HG03439 (cell line): ENCODE data around the gene FLT3.
"Not testable (repeated sequence)": the region's sequence is repeated elsewhere in the genome, so short reads cannot be mapped to it uniquely, and the experiment has no call there.

Experiments
- ATAC-seq: cut with Tn5 transposase; IDR thresholded peaks from one replicate; pipeline ENCODE4 v1.9.1; 2021; ENCODE audit warnings: mild to moderate bottlenecking, moderate library complexity; ENCODE audit not compliant: unreplicated experiment

Gene FLT3

DNA sequence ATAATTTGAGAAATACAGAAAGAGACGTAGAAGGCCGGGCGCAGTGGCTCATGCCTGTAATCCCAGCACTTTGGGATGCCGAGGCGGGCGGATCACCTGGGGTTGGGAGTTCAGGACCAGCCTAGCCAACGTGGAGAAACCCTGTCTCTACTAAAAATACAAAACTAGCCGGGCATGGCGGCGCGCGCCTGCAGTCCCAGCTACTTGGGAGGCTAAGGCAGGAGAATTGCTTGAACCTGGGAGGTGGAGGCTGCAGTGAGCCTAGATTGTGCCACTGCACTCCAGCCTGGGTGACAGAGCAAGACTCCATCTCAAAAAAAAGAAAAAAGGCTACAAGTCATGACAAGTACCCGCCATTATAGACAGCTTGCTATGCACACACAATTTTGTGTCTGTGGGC lies 95.4 kb downstream of the FLT3 start:
- ATAC-seq = not testable (repeated sequence)

DNA sequence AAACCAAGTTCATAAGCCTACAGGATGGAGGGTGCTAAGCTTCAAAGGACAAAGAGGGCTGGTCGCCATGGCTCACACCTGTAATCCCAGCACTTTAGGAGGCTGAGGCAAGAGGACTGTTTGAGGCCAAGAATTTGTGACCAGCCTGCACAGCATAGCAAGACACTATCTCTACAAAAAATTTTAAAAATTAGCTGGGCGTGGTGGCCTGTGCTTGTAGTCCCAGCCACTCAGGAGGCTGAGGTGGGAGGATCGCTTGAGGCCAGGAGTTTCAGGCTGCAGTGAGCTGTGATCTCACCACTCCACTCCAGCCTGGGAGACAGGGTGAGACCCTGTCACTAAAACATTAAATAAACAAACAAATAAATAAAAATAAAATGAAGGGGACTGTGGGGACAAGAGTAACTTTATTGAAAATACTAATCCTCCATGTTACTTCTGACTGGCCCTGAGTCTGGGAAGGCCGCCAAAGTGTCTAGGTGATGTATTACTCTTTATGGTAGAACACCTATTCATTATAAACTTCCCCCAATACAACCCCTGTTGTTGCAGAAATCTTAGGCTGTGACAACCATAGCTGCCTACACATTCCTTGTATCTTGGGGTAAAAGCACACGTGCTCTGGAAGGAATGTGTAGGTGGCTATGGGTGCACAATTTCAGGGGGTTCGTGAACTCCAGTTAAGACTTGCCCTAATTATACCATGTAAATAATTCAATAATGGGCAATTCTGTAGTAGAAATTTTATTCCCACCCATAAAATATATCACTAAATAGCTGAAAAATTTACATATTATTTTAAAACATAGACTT lies 97.3 kb downstream of the FLT3 start:
- no peak for ATAC-seq

DNA sequence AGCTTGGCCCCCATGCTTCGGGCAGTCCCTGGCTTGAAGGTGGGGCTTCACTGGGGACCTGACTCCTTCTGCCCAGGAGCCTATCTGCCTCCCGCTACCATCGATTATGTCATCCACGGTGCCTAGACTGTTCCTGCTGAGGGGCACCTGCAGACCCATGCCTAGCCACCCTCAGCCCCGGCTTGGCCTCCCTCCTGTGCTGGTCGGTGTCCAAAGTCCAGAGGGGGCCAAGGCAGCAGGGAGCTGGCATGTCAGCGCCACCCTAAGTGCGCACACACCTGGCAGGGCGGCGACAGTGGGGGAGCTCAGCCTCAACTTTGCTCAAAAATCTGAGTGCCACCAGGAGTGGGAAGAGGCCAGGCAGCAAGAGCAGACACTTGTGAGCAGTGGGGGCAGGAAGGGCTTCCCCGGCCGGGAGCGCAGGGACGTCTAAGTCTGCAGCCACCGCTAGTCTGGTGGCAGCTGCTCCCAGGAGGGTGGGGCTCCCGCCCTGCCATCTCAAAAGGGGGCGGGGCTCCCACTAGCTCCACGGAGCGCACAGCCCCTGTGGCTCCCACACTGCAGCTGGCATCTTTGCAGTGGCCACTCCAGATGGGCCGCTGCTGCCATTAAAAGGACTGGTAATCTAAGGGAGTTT lies 98.4 kb downstream of the FLT3 start:
- ATAC-seq = no peak

DNA sequence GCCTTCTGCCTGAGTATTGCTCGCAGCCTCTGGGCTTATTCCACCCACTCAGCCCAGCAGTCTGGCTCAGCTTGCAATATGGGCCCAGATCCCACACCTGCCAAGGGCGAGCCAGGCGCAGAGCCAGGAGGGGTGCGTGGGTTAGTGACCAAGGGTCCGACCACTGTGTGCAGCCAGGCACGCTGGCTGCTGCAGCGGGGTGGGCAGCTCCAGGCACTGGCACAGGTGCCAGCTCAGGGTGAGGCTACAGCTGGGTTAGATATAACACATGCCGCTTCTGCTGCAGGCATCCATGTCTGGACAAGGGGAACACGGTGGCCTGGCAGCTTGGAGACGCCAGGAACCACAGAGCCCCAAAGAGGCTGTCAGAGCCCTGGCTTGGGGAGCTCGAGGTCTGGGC lies 99.3 kb downstream of the FLT3 start:
- no peak for ATAC-seq

DNA sequence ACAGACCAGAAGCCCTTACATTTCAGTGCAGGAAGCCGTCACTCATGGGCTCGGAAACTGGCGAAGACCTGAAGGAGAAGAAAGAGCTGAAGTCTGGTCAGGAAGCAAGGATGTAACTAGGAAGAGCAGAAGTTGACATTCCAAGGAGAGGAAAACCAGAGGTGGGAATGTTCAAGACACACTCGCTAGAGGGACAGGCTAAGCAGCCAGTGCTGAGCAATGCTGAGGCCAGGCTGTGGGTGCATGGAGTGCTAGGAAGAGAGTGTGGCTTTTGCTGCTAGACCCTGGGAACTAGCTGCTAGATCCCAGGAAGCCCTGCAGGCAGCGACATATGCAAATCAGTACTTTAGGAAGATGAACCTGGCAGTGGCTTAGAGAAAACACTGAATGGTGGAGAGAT lies 99.8 kb downstream of the FLT3 start:
- no peak for ATAC-seq

DNA sequence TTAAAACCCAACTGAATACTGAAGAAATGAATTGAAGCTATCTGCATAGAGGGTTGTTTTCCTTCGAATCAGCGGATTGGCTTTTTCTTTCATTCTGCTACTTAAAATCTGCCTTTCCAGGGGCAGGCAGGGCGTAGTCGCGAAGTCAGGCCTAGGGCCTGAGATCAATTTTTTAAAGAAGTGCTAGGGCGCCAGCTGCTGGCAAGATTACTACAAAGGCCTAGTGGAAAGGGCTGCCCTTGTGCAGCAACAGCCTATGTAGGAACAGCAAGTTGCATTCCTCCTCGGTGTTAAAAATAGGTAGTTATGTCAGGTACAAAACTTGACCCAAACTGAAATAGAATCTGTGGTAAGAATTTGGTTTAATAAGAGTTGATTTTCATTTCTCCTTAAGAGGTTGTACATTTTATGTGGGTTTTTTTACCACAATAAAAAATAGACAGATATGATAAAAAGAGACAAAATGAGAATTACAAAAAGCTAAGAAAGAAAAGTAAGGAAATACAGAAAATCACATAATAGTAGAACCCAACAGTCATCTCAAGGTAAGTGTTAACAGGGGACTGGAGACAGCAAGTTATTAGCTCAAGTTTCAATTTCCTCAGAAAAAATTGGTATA lies 102.4 kb downstream of the FLT3 start:
- ATAC-seq = no peak

DNA sequence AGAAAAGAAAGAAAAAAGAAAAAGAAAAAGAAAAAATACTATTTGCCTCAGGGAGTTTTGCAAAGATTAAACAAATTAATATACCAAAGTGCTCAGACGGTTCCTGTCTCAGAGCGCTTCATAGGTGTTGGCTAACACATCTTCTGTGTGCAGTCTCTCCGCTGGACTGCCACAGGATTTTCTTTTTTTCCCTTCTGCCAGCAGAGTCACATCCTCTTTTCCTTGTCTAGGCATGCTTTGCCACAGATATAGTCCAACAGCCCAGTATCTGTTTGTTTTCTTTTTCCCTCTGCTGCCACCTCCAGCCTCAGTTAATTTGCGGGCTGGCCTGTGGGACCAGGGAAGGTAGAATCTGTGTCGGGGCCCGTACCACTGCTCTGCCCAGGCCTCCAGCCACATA lies 108.5 kb downstream of the FLT3 start:
- ATAC-seq = no peak

DNA sequence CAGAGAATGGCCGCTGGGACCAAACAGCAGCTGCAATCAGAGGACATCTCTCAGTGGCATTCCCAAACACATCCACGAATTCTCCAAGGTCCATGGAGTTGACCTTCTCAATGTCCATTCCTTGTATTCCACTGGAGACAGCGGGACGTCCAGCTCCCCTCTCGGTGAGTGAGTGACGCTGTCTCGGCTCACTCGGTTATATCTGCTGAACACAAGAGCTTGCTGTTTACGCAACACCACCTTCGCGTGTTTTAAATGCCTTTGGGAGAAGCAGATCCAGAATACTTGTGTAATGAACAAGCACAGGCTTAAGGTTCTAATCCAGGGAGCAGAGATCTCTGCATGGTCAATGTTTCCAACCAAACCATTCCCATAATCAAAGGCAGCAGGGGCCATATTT lies 111.9 kb downstream of the FLT3 start, which contains the start of gene URAD:
Gene URAD (minus strand): TSS at position 174 of the 400 bp plus-strand sequence. CDS start 56 bp downstream, at position 118.
- no peak for ATAC-seq

DNA sequence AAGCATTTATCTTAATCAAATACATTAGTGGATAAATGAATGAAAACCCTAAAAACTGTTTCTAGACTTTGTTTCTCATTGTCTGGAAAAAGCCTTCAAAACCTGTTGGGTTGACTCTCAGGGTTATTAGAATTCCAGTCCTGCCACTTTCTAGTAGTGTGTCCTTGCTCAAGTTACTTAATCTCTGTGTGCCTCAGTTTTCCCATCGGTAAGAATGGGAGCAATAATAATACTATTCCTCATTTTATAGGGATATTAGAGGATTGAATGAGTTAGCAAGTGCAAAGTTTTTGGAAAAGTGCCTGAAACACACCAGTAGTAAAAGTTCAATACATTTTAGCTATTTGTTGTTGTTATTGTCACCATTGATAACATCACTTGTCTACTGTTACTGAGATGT lies 114.8 kb downstream of the FLT3 start:
- ATAC-seq = no peak

DNA sequence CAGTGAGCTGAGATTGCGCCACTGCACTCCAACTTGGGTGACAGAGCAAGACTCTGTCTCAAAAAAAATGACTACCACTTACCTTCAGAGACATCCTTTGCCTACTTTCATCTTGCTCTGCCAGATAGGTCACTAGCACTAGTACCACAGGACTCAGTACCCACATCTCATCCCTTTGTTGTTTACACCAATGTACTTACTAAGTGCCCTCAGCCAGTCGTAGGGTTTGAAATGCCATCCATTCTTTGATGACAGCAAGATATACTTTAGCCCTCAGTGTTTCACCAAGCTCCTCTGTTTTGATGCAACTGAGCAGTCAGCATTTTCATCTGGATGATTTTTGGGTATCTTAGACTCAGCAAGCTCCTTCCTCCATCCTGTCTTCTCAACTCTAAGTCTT lies 118.0 kb downstream of the FLT3 start:
- ATAC-seq = no peak

DNA sequence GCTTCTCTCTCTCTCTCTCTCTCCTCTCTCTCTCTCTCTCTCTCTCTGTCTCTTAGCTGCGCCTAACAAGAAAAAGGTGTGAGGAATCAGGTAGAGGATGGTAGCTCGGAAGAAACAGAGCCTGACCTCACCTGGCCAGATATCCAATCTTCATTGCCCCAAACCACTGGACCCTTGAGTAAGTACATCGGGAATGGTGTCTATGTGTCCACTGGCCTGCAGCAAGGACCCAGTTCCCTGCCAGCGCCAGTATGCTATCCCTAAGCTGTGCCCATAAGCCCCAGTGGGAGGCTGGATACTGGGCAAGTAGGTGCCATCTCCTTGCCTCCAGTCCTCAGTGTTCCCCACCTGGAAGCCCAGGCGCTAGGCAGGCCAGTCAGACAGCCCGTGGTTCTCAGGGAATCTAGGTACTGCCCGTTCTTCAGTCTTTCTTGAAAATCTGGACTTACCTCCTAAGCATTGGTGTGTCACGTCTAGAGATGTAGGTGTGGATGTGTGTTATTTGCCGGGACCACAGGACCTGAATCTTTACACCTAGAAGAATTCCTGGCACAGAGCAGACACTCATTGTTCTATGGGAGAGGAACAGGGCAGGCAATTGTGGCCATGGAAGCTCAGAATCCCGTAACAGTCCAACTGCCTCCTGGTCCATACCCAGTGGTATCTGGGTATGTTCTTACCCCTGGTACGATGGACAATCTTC lies 119.2 kb downstream of the FLT3 start:
- ATAC-seq = no peak

DNA sequence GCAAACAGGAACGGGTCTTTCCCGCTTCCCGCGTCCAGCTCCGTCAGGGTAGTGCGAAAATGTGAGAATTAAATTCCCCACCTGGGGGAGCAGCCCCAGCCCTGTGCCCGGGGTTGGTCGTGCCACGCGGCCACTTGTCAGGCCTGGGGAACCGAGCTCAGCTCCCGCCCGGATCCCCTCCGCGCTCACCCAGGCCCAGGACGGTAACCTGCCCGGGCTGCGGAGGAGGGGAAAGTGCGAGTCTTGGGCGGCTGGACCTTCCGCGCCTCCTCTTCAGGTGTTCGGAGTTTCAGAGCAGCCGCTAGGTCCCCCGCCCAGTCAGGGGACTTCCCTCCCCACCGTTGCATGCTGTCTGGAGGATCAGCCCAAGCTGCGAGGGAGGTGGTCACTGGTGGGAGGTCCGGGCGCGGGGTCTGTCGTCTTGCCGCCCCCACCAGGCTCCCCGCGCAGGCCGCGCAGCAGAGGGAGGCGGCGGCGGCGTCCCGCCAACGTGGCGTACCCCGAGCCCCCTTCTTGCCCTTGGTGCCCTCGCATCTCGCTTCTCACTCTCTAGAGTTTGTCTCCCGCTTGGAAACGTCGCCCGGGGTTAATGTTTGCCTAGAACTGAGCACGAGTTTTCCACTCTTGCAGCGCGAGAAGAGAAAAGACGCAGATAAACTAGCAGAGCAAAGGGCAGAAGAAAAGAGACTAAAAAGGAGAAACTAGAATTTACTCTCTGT lies 119.9 kb downstream of the FLT3 start:
- no peak for ATAC-seq

DNA sequence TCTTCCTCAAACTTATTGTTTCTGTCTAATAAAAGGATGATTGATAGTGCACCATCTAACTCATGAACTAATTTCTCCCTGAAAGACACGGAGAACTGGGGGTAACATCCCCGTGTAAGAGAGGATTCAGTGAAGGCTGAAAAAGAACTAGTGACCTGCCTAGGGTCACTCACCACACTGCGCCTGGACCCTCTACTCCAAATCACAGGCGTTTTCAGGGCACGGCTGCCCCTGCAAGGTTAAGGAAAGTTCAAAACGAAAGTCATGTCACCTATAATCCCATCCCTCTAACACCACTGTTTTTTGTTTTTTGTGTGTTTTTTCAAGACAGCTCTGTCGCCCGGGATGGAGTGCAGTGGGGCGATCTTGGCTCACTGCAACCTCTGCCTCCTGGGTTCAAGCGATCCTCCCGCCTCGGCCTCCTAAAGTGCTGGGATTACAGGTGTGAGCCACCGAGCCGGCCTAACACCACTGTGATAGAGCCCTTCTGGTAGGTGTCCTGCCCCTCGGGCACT lies 120.6 kb downstream of the FLT3 start:
- no peak for ATAC-seq

DNA sequence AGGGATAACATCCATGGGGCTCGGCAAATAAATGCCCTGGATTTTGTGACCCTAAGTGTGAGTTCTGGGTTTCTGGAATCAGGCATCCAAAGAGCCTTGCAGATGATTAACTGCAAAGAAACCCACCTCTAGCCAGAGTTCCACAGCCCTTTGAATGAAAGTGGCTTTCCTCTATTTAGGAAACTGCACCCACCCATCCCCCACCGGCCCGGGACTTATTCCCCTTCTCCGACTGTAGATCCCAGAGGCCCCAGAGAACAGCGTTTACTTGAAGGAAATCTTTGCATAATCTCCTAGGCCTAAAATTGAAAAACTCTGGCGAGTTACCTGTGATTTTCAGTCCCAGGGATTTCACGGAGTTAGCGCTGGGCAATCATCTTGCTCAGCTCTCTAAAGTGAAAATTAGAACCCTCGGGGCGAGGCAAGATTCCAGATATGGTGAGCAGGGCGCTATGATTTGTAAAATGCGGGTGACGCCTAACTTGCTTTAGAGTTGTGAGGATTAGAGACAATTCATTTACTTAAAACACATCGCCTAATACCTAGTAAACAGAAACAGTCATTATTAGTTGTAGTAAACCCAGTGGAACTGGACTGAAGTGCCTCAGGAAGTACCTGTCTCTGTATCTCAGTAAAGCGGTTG lies 121.3 kb downstream of the FLT3 start:
- ATAC-seq = no peak

DNA sequence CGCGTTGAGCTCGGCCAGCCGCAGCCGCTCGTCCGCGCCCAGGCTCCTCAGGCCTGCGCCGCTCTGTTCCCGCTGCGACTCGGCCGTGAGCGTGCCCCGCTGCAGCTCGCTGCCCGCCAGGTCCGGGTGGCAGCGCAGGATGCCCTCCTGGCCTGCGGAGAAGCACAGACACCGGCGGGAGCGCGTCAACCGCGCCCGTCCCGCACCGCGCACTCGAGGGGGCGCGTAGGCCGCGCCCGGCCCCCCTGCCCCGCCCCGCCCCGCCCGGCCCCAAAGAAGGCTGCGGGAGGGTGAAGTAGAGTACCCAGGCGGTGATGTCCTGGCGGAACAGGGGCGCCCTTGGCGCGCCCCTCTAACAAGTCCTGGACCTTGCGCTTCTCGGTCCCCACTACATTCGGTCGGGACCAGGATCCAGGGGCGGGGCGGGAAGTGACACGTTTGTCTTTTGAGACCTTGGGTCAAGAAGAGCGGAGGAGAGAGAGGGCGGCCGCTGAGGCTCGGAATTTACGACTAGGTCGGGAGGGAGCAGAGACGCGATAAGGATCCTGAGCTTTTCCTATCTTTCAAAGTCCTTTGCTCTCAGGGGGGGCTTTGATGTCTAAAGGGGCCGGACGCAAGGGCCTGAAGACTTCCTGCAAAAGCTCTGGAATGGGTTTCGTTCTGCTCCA lies 121.9 kb downstream of the FLT3 start:
- ATAC-seq = no peak

DNA sequence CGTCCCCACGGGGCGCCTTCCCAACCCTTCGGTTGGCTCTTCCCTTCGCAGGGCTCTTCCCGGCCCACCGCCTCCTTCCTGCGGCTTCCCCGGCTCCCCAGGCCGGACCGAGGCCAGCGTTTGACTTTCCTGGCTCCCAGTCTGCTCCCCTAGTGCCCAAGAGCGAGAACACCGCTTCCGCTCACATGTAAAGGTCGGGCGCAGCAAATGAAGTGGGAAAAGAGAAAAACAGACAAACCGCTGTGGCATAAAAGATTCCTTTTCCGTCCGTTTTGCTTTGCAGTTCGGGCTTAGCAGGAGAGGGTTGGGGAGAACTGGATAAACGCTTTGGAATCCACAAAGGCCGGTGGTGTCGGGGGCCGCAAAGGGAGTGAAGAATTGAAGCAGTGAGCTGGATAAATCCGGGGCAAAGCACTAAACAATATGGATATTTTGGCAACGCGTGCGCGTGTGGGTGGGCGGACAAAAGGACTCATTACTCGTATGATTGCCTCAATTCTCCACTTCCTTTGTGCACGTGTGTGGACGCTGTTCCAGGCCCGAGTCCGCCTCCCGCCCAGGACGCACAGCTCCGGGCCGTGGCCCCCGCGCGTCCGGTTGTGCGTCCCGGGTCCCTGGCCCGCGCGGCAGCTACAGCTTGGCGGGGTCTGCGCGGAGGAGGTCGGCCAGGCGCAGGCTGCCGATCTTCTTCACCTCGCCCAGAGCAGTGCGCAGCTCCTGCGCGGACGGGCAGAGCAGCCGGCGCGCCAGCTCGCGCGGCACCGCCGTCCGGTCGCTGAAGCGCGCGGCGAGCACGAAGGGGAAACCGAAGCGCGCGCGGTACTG lies 122.7 kb downstream of the FLT3 start:
- no peak for ATAC-seq

DNA sequence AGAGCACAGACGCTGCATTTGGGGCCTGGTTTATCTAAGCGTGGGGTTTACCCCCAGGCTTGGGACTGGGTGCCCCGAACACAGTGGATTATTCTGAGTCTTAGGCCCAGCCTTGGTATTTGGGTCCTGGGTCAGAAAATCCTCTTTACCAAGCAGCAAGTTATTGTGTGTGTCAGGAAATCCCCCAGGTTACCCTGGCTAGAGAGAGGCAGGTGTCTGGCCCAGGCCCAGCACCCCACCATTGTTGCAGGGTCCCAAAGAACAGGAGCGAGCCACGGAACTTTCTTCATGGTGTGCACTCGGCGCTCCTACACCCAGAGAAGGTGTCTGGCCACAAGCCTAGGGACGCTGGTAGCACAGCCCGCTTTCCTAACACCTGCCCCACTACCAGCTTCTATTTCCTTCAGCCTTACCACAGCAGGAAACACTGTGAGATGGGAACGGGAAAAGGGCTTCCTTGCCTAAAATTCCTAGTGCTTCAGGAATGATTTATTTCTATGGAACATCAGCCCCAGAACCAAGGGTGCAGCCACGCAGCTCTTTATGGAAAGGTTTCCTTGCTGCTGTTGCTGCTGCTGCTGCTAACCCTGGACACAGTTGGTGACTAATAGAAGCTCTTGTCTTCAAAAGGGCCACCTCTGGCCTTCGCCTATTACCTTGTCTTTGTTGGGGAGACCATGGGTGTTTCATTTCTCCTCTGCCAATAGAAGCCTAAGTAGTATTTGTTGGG lies 123.8 kb downstream of the FLT3 start:
- no peak for ATAC-seq
